ENCODE data around the gene PDE4B. TPM values are rescaled to one million over a fixed set of nuclear protein-coding genes. Genes with fewer than 3 reads are reported as not detected.

PDE4B gene
- total RNA-seq, 2 donors from 2014 or later: 2.0 to 5.7 TPM

- no peaks in the 10 kb centered on the region for H3K4me1 ChIP-seq
- DNase-seq: no peak
- no peak overlapping the region for H3K27ac ChIP-seq
- no peak overlapping the region for H3K9ac ChIP-seq (ENCODE audit: low read depth in 2 of 2, low read length in 2 of 2)
- intact Hi-C loops (cut with DNase I): no loop called here
- no peaks in the 10 kb centered on the region for H3K27me3 ChIP-seq
- TF ChIP-seq CTCF (IDR thresholded peaks at IDR 0.05): no peak
- H3K4me3 ChIP-seq: no peak overlapping the region
- no peaks in the 10 kb centered on the region for H3K36me3 ChIP-seq
- no peaks in the 10 kb centered on the region for H3K9me3 ChIP-seq
These were observed 489.7 kb downstream of the PDE4B start for GRCh38 chr1:66282343-66282852.

- no peak for DNase-seq
- no peaks in the 10 kb centered on the region for H3K4me1 ChIP-seq
- H3K27ac ChIP-seq: no peak overlapping the region
- H3K9me3 ChIP-seq: no peaks in the 10 kb centered on the region
- no peaks in the 10 kb centered on the region for H3K27me3 ChIP-seq
- TF ChIP-seq CTCF (IDR thresholded peaks at IDR 0.05): no peak
- intact Hi-C loops (cut with DNase I): no loop called here
- no peak overlapping the region for H3K9ac ChIP-seq (ENCODE audit: low read depth in 2 of 2, low read length in 2 of 2)
- H3K36me3 ChIP-seq: no peaks in the 10 kb centered on the region
- no peak overlapping the region for H3K4me3 ChIP-seq
These were observed 490.4 kb downstream of the PDE4B start for GRCh38 chr1:66282891-66283621.

GRCh38 chr1:66283622-66284041 lies 490.9 kb downstream of the PDE4B start:
- Histone ChIP-seq H3K4me1 (no peaks in the 10 kb centered on the region), H3K9me3 (no peaks in the 10 kb centered on the region), H3K27ac (no peak overlapping the region), H3K4me3 (no peak overlapping the region), H3K27me3 (no peaks in the 10 kb centered on the region), H3K9ac (ENCODE audit: low read depth in 2 of 2, low read length in 2 of 2) (no peak overlapping the region), H3K36me3 (no peaks in the 10 kb centered on the region)
- no peak for TF ChIP-seq CTCF (IDR thresholded peaks at IDR 0.05)
- intact Hi-C loops (cut with DNase I): no loop called here
- no peak for DNase-seq

- intact Hi-C loops (cut with DNase I): no loop called here
- no peak for TF ChIP-seq CTCF (IDR thresholded peaks at IDR 0.05)
- Histone ChIP-seq H3K27me3 (no peaks in the 10 kb centered on the region), H3K36me3 (no peaks in the 10 kb centered on the region), H3K27ac (no peak overlapping the region), H3K4me1 (no peaks in the 10 kb centered on the region), H3K4me3 (no peak overlapping the region), H3K9ac (ENCODE audit: low read depth in 2 of 2, low read length in 2 of 2) (no peak overlapping the region), H3K9me3 (no peaks in the 10 kb centered on the region)
- DNase-seq: no peak
These were observed 492.1 kb downstream of the PDE4B start for GRCh38 chr1:66284746-66285145.

- no peak for TF ChIP-seq CTCF (IDR thresholded peaks at IDR 0.05)
- intact Hi-C loops (cut with DNase I): no loop called here
- no peaks in the 10 kb centered on the region for H3K9me3 ChIP-seq
- H3K9ac ChIP-seq (ENCODE audit: low read depth in 2 of 2, low read length in 2 of 2): no peak overlapping the region
- H3K4me1 ChIP-seq: no peaks in the 10 kb centered on the region
- H3K36me3 ChIP-seq: no peaks in the 10 kb centered on the region
- DNase-seq: no peak
- no peaks in the 10 kb centered on the region for H3K27me3 ChIP-seq
- H3K27ac ChIP-seq: no peak overlapping the region
- H3K4me3 ChIP-seq: no peak overlapping the region
These were observed 493.0 kb downstream of the PDE4B start for GRCh38 chr1:66285618-66286270.

Data from colonic mucosa (tissue), 4 donors.